K562 (cell line): ENCODE data around the gene SEMA4G. TPM values are rescaled to one million over a fixed set of nuclear protein-coding genes. Genes with fewer than 3 reads are reported as not detected.

Experiments used
- ARID1B ChIP-seq: fragments of 450-650 bp; IDR thresholded peaks from 2 replicates; pipeline ENCODE4 v1.6.1; 2016; ENCODE audit warnings: antibody characterized with exemption, mild to moderate bottlenecking, inconsistent platforms
- ATF7 ChIP-seq: fragments of 450-650 bp; IDR thresholded peaks from 2 replicates; pipeline ENCODE4 v1.7.1; 2014; ENCODE audit warnings: mild to moderate bottlenecking, moderate library complexity
- L3MBTL2 ChIP-seq: fragments of 450-650 bp; IDR thresholded peaks from 2 replicates; pipeline ENCODE4 v1.6.1; 2016; ENCODE audit warnings: mild to moderate bottlenecking, moderate library complexity
- MAZ ChIP-seq, 2 experiments: fragments of 450-650 bp in 1 of 2; sonication (generic) in 1 of 2; formaldehyde crosslinking; IDR thresholded peaks in 1 of 2; conservative IDR thresholded peaks in 1 of 2; 2 replicates each; pipeline versions ENCODE4 v1.4.0 to v1.5.0; 2020; ENCODE audit warnings: mild to moderate bottlenecking in 1 of 2, missing genetic modification reagents in 1 of 2
- RCOR1 ChIP-seq, 2 experiments: IDR thresholded peaks; 2 replicates each; pipeline ENCODE4 v1.6.1; 2012; ENCODE audit warnings: low read depth in 2 of 2, low read length in 2 of 2, borderline replicate concordance in 1 of 2, improper control_type of control experiment in 1 of 2
- ZFP36 ChIP-seq: fragments of 150-350 bp; IDR thresholded peaks from 2 replicates; pipeline ENCODE4 v1.6.1; 2018; ENCODE audit warnings: low read length, low read depth; ENCODE audit not compliant: partially characterized antibody
- polyA plus RNA-seq, 8 experiments: library from polyadenylated mRNA; depleted of rRNA in 4 of 8; stranded (reverse) in 5 of 8; unstranded in 3 of 8; fragments of >200 nt; fragmentation: Nextera tagmentation in 2 of 8; fragmentation: Illumina TruSeq in 1 of 8; extraction: Ambion mirVana in 2 of 8; extraction: Trizol in 1 of 8; gene quantifications; 2 replicates each; pipeline versions ENCODE4 v1.2.1 to v1.2.3, GENCODE V29; 2011 to 2014; ENCODE audit warnings: inconsistent platforms in 1 of 8, missing spikeins in 1 of 8
- total RNA-seq, 7 experiments: library from RNA; depleted of rRNA in 6 of 7; stranded (reverse); fragments of >200 nt in 6 of 7; fragmentation: Illumina TruSeq in 2 of 7; extraction: Trizol in 2 of 7; gene quantifications; 2 replicates each; pipeline versions ENCODE4 v1.2.1 to v1.2.3, GENCODE V29; 2011 to 2021; ENCODE audit warnings: low replicate concordance in 1 of 7
- TF ChIP-seq, protein P1 (sequence below): fragments of 250-450 bp; sonication (Bioruptor Pico); IDR thresholded peaks from 2 replicates; pipeline ENCODE4 v1.4.0; 2020
- TF ChIP-seq, protein P2 (sequence below): IDR thresholded peaks from 2 replicates; pipeline ENCODE4 v1.6.1; 2016; ENCODE audit warnings: missing genetic modification characterization, missing compliant biosample characterization
- TF ChIP-seq, protein P3 (sequence below): fragments of 200-800 bp; sonication (Bioruptor generic); IDR thresholded peaks from 2 replicates; pipeline ENCODE4 v1.6.1; 2017; ENCODE audit warnings: missing genetic modification characterization, missing compliant biosample characterization
- TF ChIP-seq, protein P4 (sequence below), 3 experiments: fragments of 200-800 bp in 1 of 3; fragments of 250-450 bp in 1 of 3; fragments of 450-650 bp in 1 of 3; sonication (Bioruptor Pico) in 1 of 3; sonication (Bioruptor generic) in 1 of 3; formaldehyde crosslinking in 1 of 3; IDR thresholded peaks; 2 replicates each; pipeline versions ENCODE4 v1.6.1 to v1.8.0; 2016 to 2022; ENCODE audit warnings: mild to moderate bottlenecking in 2 of 3, missing genetic modification characterization in 2 of 3, missing compliant biosample characterization in 1 of 3, moderate library complexity in 1 of 3

SEMA4G gene
- total and polyA plus RNA-seq, 9 of the 15 experiments (the other 6 are each of a cell fraction or from before 2014, with no cell fraction given): 0.40 to 7.8 (median 1.8) TPM

DNA sequence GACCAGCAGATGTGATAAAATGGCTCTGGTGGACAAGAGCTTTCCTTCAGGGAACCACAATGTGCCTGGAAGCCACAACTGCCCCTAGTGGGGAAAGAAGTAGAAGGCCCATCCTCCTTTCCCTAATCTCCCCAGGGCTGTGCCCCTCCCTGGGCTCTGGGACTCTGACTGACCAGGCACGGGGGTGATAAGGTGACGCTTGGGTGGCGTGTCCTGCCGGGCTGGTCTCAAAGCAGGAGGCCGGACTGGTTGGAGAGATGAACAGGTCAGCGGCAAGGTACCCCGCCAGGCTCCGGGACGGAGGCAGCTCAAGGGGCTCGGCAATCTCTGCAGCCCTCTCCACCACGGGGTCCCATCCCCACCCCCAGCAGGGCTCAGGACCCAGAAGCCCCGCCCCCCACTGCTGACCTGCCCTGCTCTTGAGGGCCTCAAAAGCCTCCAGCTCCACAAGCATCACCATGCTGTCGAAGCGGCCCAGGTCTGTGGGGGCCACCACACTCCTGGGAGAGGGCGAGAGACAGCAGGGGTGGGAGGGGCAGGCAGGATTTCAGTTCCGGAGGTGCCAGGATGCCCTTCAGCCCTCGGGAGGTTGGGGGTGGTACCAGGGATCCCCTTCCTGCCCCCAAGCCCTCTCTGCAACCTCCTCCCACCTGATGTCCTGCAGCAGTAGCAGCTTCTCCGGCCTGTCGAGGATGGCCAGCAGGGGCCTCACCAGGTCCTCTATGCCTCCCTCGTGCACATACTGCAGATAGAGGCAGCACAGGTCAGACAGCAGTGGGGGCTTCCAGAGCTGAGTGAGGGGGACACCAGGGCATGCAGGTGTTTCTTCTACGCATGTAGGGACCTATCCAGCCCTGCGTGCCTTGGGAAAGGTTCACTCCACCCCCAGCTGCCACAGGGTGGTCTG is 42.5 kb downstream of the SEMA4G start (continued):
- TF ChIP-seq, protein P1, sequence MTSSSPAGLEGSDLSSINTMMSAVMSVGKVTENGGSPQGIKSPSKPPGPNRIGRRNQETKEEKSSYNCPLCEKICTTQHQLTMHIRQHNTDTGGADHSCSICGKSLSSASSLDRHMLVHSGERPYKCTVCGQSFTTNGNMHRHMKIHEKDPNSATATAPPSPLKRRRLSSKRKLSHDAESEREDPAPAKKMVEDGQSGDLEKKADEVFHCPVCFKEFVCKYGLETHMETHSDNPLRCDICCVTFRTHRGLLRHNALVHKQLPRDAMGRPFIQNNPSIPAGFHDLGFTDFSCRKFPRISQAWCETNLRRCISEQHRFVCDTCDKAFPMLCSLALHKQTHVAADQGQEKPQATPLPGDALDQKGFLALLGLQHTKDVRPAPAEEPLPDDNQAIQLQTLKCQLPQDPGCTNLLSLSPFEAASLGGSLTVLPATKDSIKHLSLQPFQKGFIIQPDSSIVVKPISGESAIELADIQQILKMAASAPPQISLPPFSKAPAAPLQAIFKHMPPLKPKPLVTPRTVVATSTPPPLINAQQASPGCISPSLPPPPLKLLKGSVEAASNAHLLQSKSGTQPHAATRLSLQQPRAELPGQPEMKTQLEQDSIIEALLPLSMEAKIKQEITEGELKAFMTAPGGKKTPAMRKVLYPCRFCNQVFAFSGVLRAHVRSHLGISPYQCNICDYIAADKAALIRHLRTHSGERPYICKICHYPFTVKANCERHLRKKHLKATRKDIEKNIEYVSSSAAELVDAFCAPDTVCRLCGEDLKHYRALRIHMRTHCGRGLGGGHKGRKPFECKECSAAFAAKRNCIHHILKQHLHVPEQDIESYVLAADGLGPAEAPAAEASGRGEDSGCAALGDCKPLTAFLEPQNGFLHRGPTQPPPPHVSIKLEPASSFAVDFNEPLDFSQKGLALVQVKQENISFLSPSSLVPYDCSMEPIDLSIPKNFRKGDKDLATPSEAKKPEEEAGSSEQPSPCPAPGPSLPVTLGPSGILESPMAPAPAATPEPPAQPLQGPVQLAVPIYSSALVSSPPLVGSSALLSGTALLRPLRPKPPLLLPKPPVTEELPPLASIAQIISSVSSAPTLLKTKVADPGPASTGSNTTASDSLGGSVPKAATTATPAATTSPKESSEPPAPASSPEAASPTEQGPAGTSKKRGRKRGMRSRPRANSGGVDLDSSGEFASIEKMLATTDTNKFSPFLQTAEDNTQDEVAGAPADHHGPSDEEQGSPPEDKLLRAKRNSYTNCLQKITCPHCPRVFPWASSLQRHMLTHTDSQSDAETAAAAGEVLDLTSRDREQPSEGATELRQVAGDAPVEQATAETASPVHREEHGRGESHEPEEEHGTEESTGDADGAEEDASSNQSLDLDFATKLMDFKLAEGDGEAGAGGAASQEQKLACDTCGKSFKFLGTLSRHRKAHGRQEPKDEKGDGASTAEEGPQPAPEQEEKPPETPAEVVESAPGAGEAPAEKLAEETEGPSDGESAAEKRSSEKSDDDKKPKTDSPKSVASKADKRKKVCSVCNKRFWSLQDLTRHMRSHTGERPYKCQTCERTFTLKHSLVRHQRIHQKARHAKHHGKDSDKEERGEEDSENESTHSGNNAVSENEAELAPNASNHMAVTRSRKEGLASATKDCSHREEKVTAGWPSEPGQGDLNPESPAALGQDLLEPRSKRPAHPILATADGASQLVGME (CRISPR knock-in tag): no peak
- TF ChIP-seq ARID1B (peak; percentile 50; the same call in 1 of the 2 replicates), RCOR1 (IDR thresholded peaks at IDR 0.05; ENCODE audit: borderline replicate concordance in 1 of 2, low read depth in 2 of 2, low read length in 2 of 2) (peak in 1 of 2 experiments; percentile 80; a peak in 2 of 4 replicates), ATF7 (peak; percentile 48; the same call in 1 of the 2 replicates), MAZ (CRISPR knock-in tag; conservative IDR thresholded peaks at IDR 0.05 in 1 of 2, IDR thresholded peaks at IDR 0.05 in 1 of 2) (peak in 1 of 2 experiments; percentile 75; a peak in 1 of 4 replicates), ZFP36 (no peak), L3MBTL2 (no peak)
- TF ChIP-seq, protein P2, sequence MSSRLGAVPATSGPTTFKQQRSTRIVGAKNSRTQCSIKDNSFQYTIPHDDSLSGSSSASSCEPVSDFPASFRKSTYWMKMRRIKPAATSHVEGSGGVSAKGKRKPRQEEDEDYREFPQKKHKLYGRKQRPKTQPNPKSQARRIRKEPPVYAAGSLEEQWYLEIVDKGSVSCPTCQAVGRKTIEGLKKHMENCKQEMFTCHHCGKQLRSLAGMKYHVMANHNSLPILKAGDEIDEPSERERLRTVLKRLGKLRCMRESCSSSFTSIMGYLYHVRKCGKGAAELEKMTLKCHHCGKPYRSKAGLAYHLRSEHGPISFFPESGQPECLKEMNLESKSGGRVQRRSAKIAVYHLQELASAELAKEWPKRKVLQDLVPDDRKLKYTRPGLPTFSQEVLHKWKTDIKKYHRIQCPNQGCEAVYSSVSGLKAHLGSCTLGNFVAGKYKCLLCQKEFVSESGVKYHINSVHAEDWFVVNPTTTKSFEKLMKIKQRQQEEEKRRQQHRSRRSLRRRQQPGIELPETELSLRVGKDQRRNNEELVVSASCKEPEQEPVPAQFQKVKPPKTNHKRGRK (tag): no peak
- TF ChIP-seq, protein P3, sequence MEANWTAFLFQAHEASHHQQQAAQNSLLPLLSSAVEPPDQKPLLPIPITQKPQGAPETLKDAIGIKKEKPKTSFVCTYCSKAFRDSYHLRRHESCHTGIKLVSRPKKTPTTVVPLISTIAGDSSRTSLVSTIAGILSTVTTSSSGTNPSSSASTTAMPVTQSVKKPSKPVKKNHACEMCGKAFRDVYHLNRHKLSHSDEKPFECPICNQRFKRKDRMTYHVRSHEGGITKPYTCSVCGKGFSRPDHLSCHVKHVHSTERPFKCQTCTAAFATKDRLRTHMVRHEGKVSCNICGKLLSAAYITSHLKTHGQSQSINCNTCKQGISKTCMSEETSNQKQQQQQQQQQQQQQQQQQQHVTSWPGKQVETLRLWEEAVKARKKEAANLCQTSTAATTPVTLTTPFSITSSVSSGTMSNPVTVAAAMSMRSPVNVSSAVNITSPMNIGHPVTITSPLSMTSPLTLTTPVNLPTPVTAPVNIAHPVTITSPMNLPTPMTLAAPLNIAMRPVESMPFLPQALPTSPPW: peak; percentile 79
- TF ChIP-seq, protein P4, sequence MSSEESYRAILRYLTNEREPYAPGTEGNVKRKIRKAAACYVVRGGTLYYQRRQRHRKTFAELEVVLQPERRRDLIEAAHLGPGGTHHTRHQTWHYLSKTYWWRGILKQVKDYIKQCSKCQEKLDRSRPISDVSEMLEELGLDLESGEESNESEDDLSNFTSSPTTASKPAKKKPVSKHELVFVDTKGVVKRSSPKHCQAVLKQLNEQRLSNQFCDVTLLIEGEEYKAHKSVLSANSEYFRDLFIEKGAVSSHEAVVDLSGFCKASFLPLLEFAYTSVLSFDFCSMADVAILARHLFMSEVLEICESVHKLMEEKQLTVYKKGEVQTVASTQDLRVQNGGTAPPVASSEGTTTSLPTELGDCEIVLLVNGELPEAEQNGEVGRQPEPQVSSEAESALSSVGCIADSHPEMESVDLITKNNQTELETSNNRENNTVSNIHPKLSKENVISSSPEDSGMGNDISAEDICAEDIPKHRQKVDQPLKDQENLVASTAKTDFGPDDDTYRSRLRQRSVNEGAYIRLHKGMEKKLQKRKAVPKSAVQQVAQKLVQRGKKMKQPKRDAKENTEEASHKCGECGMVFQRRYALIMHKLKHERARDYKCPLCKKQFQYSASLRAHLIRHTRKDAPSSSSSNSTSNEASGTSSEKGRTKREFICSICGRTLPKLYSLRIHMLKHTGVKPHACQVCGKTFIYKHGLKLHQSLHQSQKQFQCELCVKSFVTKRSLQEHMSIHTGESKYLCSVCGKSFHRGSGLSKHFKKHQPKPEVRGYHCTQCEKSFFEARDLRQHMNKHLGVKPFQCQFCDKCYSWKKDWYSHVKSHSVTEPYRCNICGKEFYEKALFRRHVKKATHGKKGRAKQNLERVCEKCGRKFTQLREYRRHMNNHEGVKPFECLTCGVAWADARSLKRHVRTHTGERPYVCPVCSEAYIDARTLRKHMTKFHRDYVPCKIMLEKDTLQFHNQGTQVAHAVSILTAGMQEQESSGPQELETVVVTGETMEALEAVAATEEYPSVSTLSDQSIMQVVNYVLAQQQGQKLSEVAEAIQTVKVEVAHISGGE (CRISPR knock-in tag; IDR thresholded peaks at IDR 0.05): no peak
